ENCODE data around the gene TTC28. TPM values are rescaled to one million over a fixed set of nuclear protein-coding genes. Genes with fewer than 3 reads are reported as not detected.

Gene TTC28
- total RNA-seq, 4 donors from 2014 or later = 49.8 to 99.7 (median 79.7) TPM

GRCh38 chr22:28185130-28185529 is 494.5 kb downstream of the TTC28 start:
- H3K9me3 ChIP-seq = no peaks in the 10 kb centered on the region
- no peak overlapping the region for H3K4me3 ChIP-seq (replicated peaks in 1 of 3)
- no peak for TF ChIP-seq CTCF (IDR thresholded peaks at IDR 0.05)
- no peak for TF ChIP-seq POLR2A (IDR thresholded peaks at IDR 0.05)
- no peak overlapping the region for H3K27ac ChIP-seq
- no peaks in the 10 kb centered on the region for H3K27me3 ChIP-seq
- 97% methylated on average over 4 of the region's 4 CpGs for WGBS, 2 donors
- H3K36me3 ChIP-seq = no peaks in the 10 kb centered on the region
- no peak for DNase-seq
- peaks cover 6 to 19% of the 10 kb centered on the region in 2 donors for H3K4me1 ChIP-seq
- intact Hi-C loops (cut with DNase I) = no loop called here

- WGBS, 2 donors = 38 to 50% methylated on average over 4 of the region's 4 CpGs
- intact Hi-C loops (cut with DNase I) = no loop called here
- Histone ChIP-seq H3K27me3 (no peaks in the 10 kb centered on the region), H3K36me3 (no peaks in the 10 kb centered on the region), H3K4me3 (replicated peaks in 1 of 3) (no peak overlapping the region), H3K4me1 (peaks cover 6 to 19% of the 10 kb centered on the region in 2 donors), H3K9me3 (no peaks in the 10 kb centered on the region), H3K27ac (no peak overlapping the region)
- TF ChIP-seq POLR2A (IDR thresholded peaks at IDR 0.05) = no peak
- TF ChIP-seq CTCF (IDR thresholded peaks at IDR 0.05) = no peak
- peak; percentile 4 to 10 for DNase-seq
These were observed 496.4 kb downstream of the TTC28 start for GRCh38 chr22:28183078-28183860.

GRCh38 chr22:28180804-28181731 is 498.6 kb downstream of the TTC28 start:
- Histone ChIP-seq H3K27ac (no peak overlapping the region), H3K9me3 (no peaks in the 10 kb centered on the region), H3K27me3 (no peaks in the 10 kb centered on the region), H3K36me3 (no peaks in the 10 kb centered on the region), H3K4me3 (replicated peaks in 1 of 3) (no peak overlapping the region), H3K4me1 (peaks cover 6 to 19% of the 10 kb centered on the region in 2 donors)
- TF ChIP-seq CTCF (IDR thresholded peaks at IDR 0.05) (no peak), POLR2A (IDR thresholded peaks at IDR 0.05) (no peak)
- WGBS, 2 donors = 94 to 97% methylated on average over 1 of the region's 1 CpG
- no peak for DNase-seq
- intact Hi-C loops (cut with DNase I) = no loop called here

GRCh38 chr22:28179392-28179791 is 500.2 kb downstream of the TTC28 start:
- Histone ChIP-seq H3K27ac (no peak overlapping the region), H3K36me3 (no peaks in the 10 kb centered on the region), H3K27me3 (no peaks in the 10 kb centered on the region), H3K4me1 (peaks cover 6 to 19% of the 10 kb centered on the region in 2 donors), H3K9me3 (no peaks in the 10 kb centered on the region), H3K4me3 (replicated peaks in 1 of 3) (no peak overlapping the region)
- 96 to 98% methylated on average over 4 of the region's 4 CpGs for WGBS, 2 donors
- no peak for DNase-seq
- TF ChIP-seq CTCF (IDR thresholded peaks at IDR 0.05) (no peak), POLR2A (IDR thresholded peaks at IDR 0.05) (no peak)
- intact Hi-C loops (cut with DNase I) = no loop called here

Measured in thyroid gland (tissue), 4 donors.